Neural progenitor cell (in vitro differentiated cells): Measurements from ENCODE around the gene CDH13. TPM values are rescaled to one million over a fixed set of nuclear protein-coding genes. Genes with fewer than 3 reads are reported as not detected.

Source experiments
- DNase-seq: peaks from one replicate; pipeline ENCODE4 v3.0.0-alpha.2; 2016; ENCODE audit warnings: low spot score
- H2AFZ ChIP-seq: fragments of 200-600 bp; sonication (generic); replicated peaks from 2 replicates; pipeline ENCODE4 v1.6.1; 2016; ENCODE audit warnings: antibody characterized with exemption
- H3F3A ChIP-seq: fragments of 200-600 bp; sonication (generic); 2 replicates; pipeline ENCODE4 v1.6.1; 2016; ENCODE audit warnings: antibody characterized with exemption, low read depth
- H3K27ac ChIP-seq: fragments of 200-600 bp; sonication (generic); 2 replicates; pipeline ENCODE4 v1.5.1; 2016; ENCODE audit warnings: mild to moderate bottlenecking
- H3K27me3 ChIP-seq: fragments of 200-600 bp; sonication (generic); 2 replicates; pipeline ENCODE4 v1.6.1; 2016; ENCODE audit warnings: mild to moderate bottlenecking, moderate library complexity
- H3K36me3 ChIP-seq: fragments of 200-600 bp; sonication (generic); 2 replicates; pipeline ENCODE4 v1.5.1; 2016
- H3K4me1 ChIP-seq: fragments of 200-600 bp; sonication (generic); 2 replicates; pipeline ENCODE4 v1.6.1; 2016; ENCODE audit warnings: mixed run types
- H3K4me2 ChIP-seq: fragments of 200-600 bp; sonication (generic); 2 replicates; pipeline ENCODE4 v1.6.1; 2016
- H3K4me3 ChIP-seq: fragments of 200-600 bp; sonication (generic); 2 replicates; pipeline ENCODE4 v1.5.1; 2016
- H3K79me2 ChIP-seq: fragments of 200-600 bp; sonication (generic); 2 replicates; pipeline ENCODE4 v1.6.1; 2016; ENCODE audit warnings: low read depth
- H3K9ac ChIP-seq: fragments of 200-600 bp; sonication (generic); 2 replicates; pipeline ENCODE4 v1.6.1; 2016
- H3K9me3 ChIP-seq: fragments of 200-600 bp; sonication (generic); 2 replicates; pipeline ENCODE4 v1.5.1; 2016; ENCODE audit warnings: low read depth
- H4K20me1 ChIP-seq: fragments of 200-600 bp; sonication (generic); 2 replicates; pipeline ENCODE4 v1.6.1; 2016; ENCODE audit warnings: low read depth
- H3K27ac Mint-ChIP-seq: 3 replicates; pipeline ENCODE4 v1.8.0; 2021; ENCODE audit warnings: mixed read lengths
- H3K27me3 Mint-ChIP-seq: 2 replicates; pipeline ENCODE4 v1.8.0; 2022; ENCODE audit warnings: low read depth, mild to moderate bottlenecking, inconsistent platforms, moderate library complexity, mixed read lengths; ENCODE audit not compliant: insufficient read depth
- H3K36me3 Mint-ChIP-seq: 3 replicates; pipeline ENCODE4 v1.8.0; 2021; ENCODE audit warnings: mixed read lengths
- H3K4me1 Mint-ChIP-seq: 3 replicates; pipeline ENCODE4 v1.8.0; 2021; ENCODE audit warnings: mixed read lengths
- H3K4me3 Mint-ChIP-seq: 3 replicates; pipeline ENCODE4 v1.8.0; 2021; ENCODE audit warnings: mild to moderate bottlenecking, moderate library complexity, mixed read lengths
- H3K9me3 Mint-ChIP-seq: 3 replicates; pipeline ENCODE4 v1.8.0; 2020; ENCODE audit warnings: mixed read lengths
- CTCF ChIP-seq: fragments of 200-600 bp; sonication (generic); IDR thresholded peaks from 2 replicates; pipeline ENCODE4 v1.5.1; 2017; ENCODE audit warnings: antibody characterized with exemption, mild to moderate bottlenecking
- EZH2 ChIP-seq: fragments of 200-600 bp; sonication (generic); IDR thresholded peaks from 2 replicates; pipeline ENCODE4 v1.6.1; 2017; ENCODE audit warnings: antibody characterized with exemption, mild to moderate bottlenecking, moderate library complexity
- EZH2phosphoT487 ChIP-seq: fragments of 200-600 bp; sonication (generic); IDR thresholded peaks from 2 replicates; pipeline ENCODE4 v1.6.1; 2017; ENCODE audit warnings: antibody characterized with exemption
- total RNA-seq: library from RNA; depleted of rRNA; stranded (reverse); fragments of >200 nt; gene quantifications from 2 replicates; pipeline ENCODE4 v1.2.3, GENCODE V29; 2015; ENCODE audit warnings: low replicate concordance

CDH13 gene
- total RNA-seq, 1 donor from 2014 or later: 3.0 TPM

GRCh38 chr16:82782715-82783251 lies 156.0 kb downstream of the CDH13 start:
- H3K27ac Mint-ChIP-seq: peak overlapping the region; percentile 19
- no peaks in the 10 kb centered on the region for H3K27me3 ChIP-seq
- H3K9me3 ChIP-seq: no peaks in the 10 kb centered on the region
- peak overlapping the region; percentile 18 for H3K4me3 Mint-ChIP-seq
- peaks cover 12% of the 10 kb centered on the region for H3K4me1 ChIP-seq
- H3K36me3 Mint-ChIP-seq: no peaks in the 10 kb centered on the region
- no peak overlapping the region for H3K4me3 ChIP-seq
- no peaks in the 10 kb centered on the region for H3K36me3 ChIP-seq
- H3K27ac ChIP-seq: no peak overlapping the region
- H2AFZ ChIP-seq: no peak overlapping the region
- no peaks in the 10 kb centered on the region for H3K27me3 Mint-ChIP-seq
- peak overlapping the region; percentile 21 for H3K4me2 ChIP-seq
- no peaks in the 10 kb centered on the region for H3K9me3 Mint-ChIP-seq
- H3K4me1 Mint-ChIP-seq: peaks cover 28% of the 10 kb centered on the region
- peak; percentile 62 for DNase-seq
- H3K79me2 ChIP-seq: no peaks in the 10 kb centered on the region
- TF ChIP-seq CTCF (no peak), EZH2 (no peak), EZH2phosphoT487 (no peak)
- peaks cover 10% of the 10 kb centered on the region for H3F3A ChIP-seq
- H4K20me1 ChIP-seq: no peaks in the 10 kb centered on the region
- H3K9ac ChIP-seq: no peak overlapping the region

GRCh38 chr16:82783933-82784572 lies 157.3 kb downstream of the CDH13 start:
- H2AFZ ChIP-seq: no peak overlapping the region
- no peaks in the 10 kb centered on the region for H3K79me2 ChIP-seq
- H3K27ac ChIP-seq: no peak overlapping the region
- TF ChIP-seq EZH2 (no peak), EZH2phosphoT487 (no peak), CTCF (no peak)
- H3K27me3 ChIP-seq: no peaks in the 10 kb centered on the region
- H3K36me3 ChIP-seq: no peaks in the 10 kb centered on the region
- Mint-ChIP-seq H3K27ac (no peak overlapping the region), H3K27me3 (no peaks in the 10 kb centered on the region), H3K4me3 (no peak overlapping the region), H3K4me1 (peaks cover 28% of the 10 kb centered on the region), H3K9me3 (no peaks in the 10 kb centered on the region), H3K36me3 (no peaks in the 10 kb centered on the region)
- H3K4me3 ChIP-seq: no peak overlapping the region
- no peaks in the 10 kb centered on the region for H3K9me3 ChIP-seq
- H3F3A ChIP-seq: peaks cover 10% of the 10 kb centered on the region
- no peak overlapping the region for H3K4me2 ChIP-seq
- DNase-seq: no peak
- peaks cover 12% of the 10 kb centered on the region for H3K4me1 ChIP-seq
- no peak overlapping the region for H3K9ac ChIP-seq
- H4K20me1 ChIP-seq: no peaks in the 10 kb centered on the region

- Mint-ChIP-seq H3K4me1 (peaks cover 28% of the 10 kb centered on the region), H3K27me3 (no peaks in the 10 kb centered on the region), H3K27ac (no peak overlapping the region), H3K36me3 (no peaks in the 10 kb centered on the region), H3K9me3 (no peaks in the 10 kb centered on the region), H3K4me3 (no peak overlapping the region)
- no peak overlapping the region for H2AFZ ChIP-seq
- H3K27me3 ChIP-seq: no peaks in the 10 kb centered on the region
- H3K9me3 ChIP-seq: no peaks in the 10 kb centered on the region
- no peak for DNase-seq
- H3K4me2 ChIP-seq: no peak overlapping the region
- no peak overlapping the region for H3K9ac ChIP-seq
- no peak overlapping the region for H3K4me3 ChIP-seq
- peaks cover 12% of the 10 kb centered on the region for H3K4me1 ChIP-seq
- no peaks in the 10 kb centered on the region for H3K79me2 ChIP-seq
- TF ChIP-seq EZH2 (no peak), EZH2phosphoT487 (no peak), CTCF (no peak)
- peaks cover 10% of the 10 kb centered on the region for H3F3A ChIP-seq
- H3K27ac ChIP-seq: no peak overlapping the region
- H3K36me3 ChIP-seq: no peaks in the 10 kb centered on the region
- no peaks in the 10 kb centered on the region for H4K20me1 ChIP-seq
These were observed 157.8 kb downstream of the CDH13 start for GRCh38 chr16:82784573-82784968.
